Fibroblast of upper back skin (primary cell): ENCODE measurements around the gene EXOC6B.

Source experiments
- DNase-seq: peaks from one replicate; pipeline ENCODE4 v3.0.0-alpha.2; 2013

The EXOC6B gene

DNA sequence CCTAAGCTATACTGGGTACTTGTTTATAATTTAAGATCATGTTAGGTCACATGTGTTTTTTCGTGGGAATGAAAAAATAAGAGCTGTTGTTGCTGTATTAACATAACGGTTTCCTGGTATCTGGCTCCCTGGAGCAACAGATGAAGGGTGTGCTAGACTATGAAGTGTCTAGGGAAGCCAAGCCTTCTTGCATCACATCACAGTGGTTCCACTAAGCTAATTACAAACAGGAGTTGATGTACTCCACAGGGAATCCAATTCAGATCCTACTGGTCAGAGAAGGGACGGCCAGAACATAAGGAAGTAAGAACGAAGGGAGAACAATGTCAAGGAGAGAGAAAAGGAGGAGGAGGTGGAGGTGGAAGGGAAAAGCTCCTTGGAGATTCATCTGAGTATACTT, 485.2 kb downstream of the EXOC6B start:
- no peak for DNase-seq

GRCh38 chr2:72338076-72338475, 487.8 kb downstream of the EXOC6B start:
- DNase-seq: no peak

DNA sequence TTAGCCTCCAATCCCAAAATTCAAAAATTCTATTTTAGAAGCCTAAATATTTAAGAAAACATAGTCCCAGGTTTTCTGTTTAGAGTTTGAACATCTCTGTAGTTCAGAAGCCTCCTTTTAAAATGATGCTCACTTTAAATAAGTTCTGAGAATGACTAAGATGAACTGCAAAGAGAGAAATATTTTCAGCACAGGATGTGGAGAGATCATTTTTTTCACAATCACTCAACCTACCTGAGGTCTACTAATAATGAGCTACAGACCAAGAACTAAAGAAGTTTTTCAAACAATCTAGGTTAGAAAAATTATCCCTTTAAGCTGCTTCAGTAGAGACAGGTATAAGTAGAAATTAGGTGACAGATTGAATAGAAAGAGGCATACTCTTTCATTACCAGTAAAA, 493.1 kb downstream of the EXOC6B start:
- DNase-seq: no peak

DNA sequence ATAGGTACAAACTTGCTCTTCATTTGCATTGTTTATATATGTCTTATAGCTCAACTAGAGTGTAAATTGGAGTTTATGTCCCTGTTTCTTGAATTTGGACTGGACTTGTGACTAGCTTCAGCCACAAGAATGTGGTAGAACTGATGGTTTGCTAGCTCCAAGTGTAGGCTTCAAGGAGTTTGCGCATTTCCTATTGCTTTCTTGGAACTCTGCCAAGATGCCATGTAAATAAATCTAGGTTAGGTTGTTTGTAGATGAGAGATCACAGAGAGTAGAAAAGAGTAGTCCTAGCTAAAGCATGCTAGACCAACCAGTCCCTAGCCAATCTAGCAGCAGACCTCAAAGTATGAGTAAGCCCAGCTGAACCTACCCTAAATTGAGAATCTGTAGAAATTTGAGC, 495.2 kb downstream of the EXOC6B start:
- no peak for DNase-seq

- DNase-seq: peak; percentile 9
Observed at GRCh38 chr2:72326759-72327158, 499.1 kb downstream of the EXOC6B start.

DNA sequence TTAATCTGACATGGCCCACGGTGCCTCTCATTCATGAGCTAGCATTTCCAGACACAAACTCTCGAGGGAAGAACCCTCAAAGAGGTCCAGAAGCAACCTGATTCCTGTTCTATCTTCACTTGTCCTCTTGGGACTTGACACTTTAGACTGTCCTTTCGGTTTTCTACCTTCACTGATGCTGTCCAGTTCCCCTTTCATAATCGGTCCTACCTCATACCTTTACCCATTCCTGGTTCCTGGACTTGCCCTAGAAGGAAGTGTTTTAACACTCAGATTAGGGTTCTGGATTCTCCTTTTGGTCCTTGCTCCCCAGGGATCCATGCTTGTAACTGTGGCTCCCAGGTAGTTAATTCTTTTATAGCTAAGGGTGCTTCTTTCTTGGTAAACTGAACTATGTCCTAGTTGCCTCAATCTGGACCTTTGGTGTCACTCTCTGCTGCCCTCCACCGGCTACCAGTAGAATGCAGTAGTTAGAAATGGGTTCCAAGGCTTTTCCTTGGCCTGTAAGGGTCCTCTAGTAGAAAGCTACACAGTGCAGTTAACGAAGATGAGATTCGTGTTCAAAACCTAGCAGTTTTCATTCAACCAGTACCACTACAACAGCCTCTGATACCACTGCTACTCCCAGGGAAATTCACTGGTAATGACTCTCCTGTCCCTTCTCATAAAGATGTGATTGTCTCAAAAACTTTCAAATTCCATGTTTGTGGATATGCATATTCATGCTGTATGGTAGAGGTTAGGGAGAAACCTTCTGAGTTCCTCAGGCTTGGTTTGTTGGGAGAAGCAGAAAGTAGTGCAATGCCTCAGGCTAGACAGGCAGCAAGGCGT, 500.0 kb downstream of the EXOC6B start:
- peak; percentile 9 for DNase-seq

GRCh38 chr2:72316774-72317173, 509.1 kb downstream of the EXOC6B start:
- no peak for DNase-seq

GRCh38 chr2:72300147-72300684, 525.6 kb downstream of the EXOC6B start:
- DNase-seq: no peak

- peak; percentile 49 for DNase-seq
Observed at GRCh38 chr2:72293620-72294019, 532.2 kb downstream of the EXOC6B start.

DNA sequence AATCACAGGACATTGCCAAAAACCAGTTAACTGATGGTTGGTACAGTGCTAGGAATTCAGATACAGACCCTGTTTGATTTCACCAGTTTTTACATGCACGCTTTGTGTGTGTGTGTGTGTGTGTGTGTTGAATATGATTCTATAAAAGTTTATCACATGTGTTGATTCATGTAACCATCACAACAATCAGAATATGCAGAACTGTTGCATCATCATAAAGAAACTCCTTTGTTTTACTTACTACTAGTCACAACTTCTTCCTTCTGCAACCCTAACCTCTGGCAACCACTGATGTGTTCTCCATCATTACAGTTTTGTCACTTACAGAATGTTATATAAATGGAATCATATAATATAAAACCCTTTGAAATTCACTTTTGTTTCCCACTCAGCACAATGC, 533.4 kb downstream of the EXOC6B start:
- no peak for DNase-seq

DNA sequence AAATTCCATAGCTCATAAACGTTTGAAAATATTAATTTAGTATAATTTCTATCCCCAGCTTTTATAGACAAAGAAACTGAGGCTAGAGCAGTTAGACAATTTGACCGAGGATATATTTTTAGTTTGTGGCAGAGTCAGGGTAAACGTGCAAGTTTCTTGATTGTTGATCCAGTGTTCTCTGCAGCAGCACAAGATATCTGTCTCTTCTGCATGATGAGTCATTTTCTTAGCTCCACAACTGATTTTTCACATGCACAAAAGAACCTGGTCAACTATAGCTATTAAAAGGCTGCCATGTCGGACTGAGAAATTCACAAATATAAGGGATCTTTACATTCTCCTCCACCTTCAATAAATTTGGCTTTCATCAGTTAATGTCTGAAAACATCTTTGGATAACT, 534.8 kb downstream of the EXOC6B start:
- peak; percentile 24 for DNase-seq

- DNase-seq: no peak
Observed at GRCh38 chr2:72289736-72290135, 536.1 kb downstream of the EXOC6B start.

DNA sequence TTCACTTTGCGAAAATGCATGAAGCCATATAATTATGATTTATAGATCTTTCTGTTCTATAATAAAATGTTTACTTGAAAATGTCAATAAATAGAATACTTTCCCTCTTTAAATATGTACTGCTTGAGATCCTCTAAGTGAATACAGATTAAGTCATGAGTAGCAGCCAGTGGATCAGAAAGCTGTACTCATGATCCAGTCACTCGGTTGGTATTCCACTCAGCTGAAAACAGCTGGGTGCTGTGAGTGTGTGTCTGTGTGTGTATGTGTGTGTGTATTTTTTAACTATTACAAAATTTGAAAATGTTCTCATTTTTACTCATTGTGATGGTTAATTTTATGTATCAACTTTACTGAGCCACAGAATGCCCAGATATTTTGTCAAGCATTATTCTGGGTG, 536.5 kb downstream of the EXOC6B start:
- DNase-seq: peak; percentile 58

DNA sequence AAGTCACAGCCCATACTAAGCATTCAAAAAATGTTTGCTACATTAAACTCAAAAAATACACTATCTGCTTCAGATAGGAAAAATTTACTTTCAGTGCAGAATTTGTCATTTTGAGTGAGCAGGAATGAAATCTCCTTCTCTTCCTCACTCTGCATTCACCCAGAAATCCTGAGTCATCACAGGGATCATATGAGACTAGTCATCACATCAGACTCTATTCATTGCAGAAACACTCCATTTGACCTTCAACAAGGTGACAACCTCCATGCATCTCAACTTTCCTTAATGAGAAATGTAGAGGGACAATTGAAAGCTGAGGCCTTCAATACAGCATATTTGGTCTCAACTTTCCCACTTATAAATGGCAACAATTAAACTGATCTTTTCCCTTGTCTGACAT, 547.8 kb downstream of the EXOC6B start:
- peak; percentile 70 for DNase-seq

DNA sequence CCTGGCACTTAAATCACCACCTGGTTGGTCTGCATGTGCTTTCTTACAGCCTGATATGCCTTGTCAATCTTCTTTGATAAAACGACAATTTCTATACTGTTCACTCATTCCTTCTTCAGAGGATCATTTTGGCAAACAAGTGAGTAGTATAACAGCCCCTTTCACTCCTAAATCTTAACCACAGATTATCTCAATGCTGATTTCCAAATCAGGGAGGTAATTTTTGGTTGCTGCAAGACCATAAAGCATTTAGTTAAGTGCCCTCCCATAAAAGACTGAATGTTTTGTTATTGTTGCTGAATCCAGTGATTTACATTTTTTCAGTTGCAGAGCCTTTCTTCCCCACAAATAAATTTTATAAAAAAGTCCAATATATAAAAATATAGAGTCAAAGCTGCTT, 549.0 kb downstream of the EXOC6B start:
- DNase-seq: no peak

DNA sequence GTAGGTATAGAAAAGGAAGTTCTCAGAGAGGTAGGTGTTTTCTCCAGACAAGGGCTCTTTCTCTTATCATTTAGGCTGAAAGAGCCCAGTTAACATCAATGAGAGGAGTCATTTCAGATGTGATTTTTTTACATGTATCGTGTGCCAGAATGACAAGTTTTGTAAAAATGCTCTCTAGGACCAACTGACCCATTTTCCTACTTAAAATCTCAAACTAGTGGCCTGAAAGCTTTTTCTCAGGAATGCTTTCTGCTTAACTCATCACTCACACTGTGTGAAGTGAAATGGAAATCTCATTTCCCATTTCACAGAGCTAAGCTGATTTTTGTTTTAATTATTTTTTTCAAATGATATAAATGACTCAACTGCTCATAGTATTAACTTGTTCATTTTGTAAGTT, 549.5 kb downstream of the EXOC6B start:
- peak; percentile 37 for DNase-seq

DNA sequence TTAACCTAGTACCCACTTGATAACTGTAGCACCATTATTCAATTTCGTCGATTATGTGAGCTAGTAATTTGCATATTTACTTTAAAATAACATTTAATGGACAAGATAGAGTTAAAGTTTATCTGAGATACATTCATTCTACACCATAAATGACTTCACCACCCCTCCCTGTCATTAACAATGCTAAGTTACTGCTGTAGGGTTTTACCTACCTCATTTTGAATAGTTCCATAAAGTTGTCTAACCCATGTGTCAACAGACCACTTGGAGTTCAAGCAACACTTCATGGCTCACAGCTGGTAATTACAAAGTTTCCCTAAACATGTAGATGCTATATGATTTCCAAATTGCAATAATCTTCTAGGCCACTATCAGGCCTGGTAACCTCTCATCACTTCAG, 550.7 kb downstream of the EXOC6B start:
- no peak for DNase-seq

DNA sequence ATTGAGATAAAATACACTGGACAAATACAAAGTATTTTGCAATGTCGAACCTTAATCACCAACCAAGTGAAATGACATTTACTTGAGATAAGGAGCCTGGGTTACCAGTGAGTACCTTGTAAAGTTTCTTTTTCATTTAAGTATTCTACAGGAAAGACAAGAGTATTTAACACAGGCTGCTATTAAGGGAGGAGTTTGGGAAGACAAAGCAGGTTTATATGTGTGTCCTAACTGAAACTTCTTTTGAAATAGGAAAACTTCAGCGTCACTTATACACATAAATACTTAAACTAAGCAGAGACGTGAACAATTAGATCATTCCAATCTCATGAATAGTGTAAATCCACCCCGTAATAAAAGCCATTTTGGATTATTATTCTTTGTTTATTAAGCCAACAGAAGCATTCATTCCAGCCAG, 551.4 kb downstream of the EXOC6B start:
- DNase-seq: no peak

- DNase-seq: no peak
Observed at GRCh38 chr2:72273384-72273783, 552.4 kb downstream of the EXOC6B start.

- DNase-seq: no peak
Observed at GRCh38 chr2:72271766-72272641, 553.8 kb downstream of the EXOC6B start.

- DNase-seq: no peak
Observed at GRCh38 chr2:72271276-72271614, 554.6 kb downstream of the EXOC6B start.

- DNase-seq: no peak
Observed at GRCh38 chr2:72270556-72271275, 555.1 kb downstream of the EXOC6B start.

- peak; percentile 10 for DNase-seq
Observed at GRCh38 chr2:72263776-72264060, 562.1 kb downstream of the EXOC6B start.
